HEK293 (cell line): ENCODE data around the gene PDK2.

Experiments used
- CTCF ChIA-PET: fragments of 350-600 bp; formaldehyde crosslinking; extraction: SDS; loops from one replicate; lab custom pipeline; 2021; ENCODE audit warnings: antibody characterized with exemption; lab: Yijun Ruan, JAX
- POLR2A ChIA-PET: fragments of 300-600 bp; formaldehyde crosslinking; extraction: SDS; loops from one replicate; lab custom pipeline; 2020; ENCODE audit warnings: antibody characterized with exemption, inconsistent platforms; lab: Yijun Ruan, JAX
- H3K27ac ChIP-seq: fragments of 200-500 bp; sonication (Bioruptor generic); 2 replicates; pipeline ENCODE4 v1.5.1; 2014; ENCODE audit warnings: low read depth, low read length, control low read depth, inconsistent platforms; ENCODE audit errors: extremely low read depth
- H3K36me3 ChIP-seq, 2 experiments: fragments of 200-500 bp in 1 of 2; sonication (Bioruptor generic) in 1 of 2; 1 replicate in 1 of 2; 2 replicates in 1 of 2; pipeline ENCODE4 v1.5.1; 2014 to 2017; ENCODE audit warnings: inconsistent platforms in 2 of 2, low read length in 2 of 2; ENCODE audit not compliant: control insufficient read depth in 2 of 2, insufficient read depth in 1 of 2
- H3K4me1 ChIP-seq: fragments of 200-500 bp; sonication (Bioruptor generic); 2 replicates; pipeline ENCODE4 v1.5.1; 2014; ENCODE audit warnings: mild to moderate bottlenecking, low read length, inconsistent platforms; ENCODE audit not compliant: control insufficient read depth, insufficient read depth
- H3K4me3 ChIP-seq: 2 replicates; pipeline ENCODE4 v1.5.1; 2011; ENCODE audit warnings: low read depth, mild to moderate bottlenecking, control low read depth, low read length, moderate library complexity
- H3K9me3 ChIP-seq: fragments of 200-500 bp; sonication (Bioruptor generic); 2 replicates; pipeline ENCODE4 v1.5.1; 2014; ENCODE audit warnings: low read depth, low read length, inconsistent platforms; ENCODE audit not compliant: control insufficient read depth, insufficient read depth
- ATF2 ChIP-seq: fragments of 450-650 bp; formaldehyde crosslinking; IDR thresholded peaks from 2 replicates; pipeline ENCODE4 v1.5.1; 2016; ENCODE audit warnings: missing biosample characterization, missing genetic modification characterization, low read depth
- GLIS2 ChIP-seq: fragments of 450-650 bp; formaldehyde crosslinking; IDR thresholded peaks from 2 replicates; pipeline ENCODE4 v1.5.1; 2016; ENCODE audit warnings: missing biosample characterization, missing genetic modification characterization
- PATZ1 ChIP-seq: fragments of 450-650 bp; formaldehyde crosslinking; IDR thresholded peaks from 2 replicates; pipeline ENCODE4 v1.5.1; 2016; ENCODE audit warnings: missing biosample characterization, missing genetic modification characterization
- ZBTB10 ChIP-seq: fragments of 450-650 bp; formaldehyde crosslinking; IDR thresholded peaks from 2 replicates; pipeline ENCODE4 v1.5.1; 2016; ENCODE audit warnings: missing biosample characterization, missing genetic modification characterization
- ZBTB20 ChIP-seq: fragments of 450-650 bp; formaldehyde crosslinking; IDR thresholded peaks from 2 replicates; pipeline ENCODE4 v1.5.1; 2016; ENCODE audit warnings: missing biosample characterization, missing genetic modification characterization
- ZBTB7A ChIP-seq: fragments of 450-650 bp; formaldehyde crosslinking; IDR thresholded peaks from 2 replicates; pipeline ENCODE4 v1.5.1; 2016; ENCODE audit warnings: low read depth, missing biosample characterization, missing genetic modification characterization
- ZBTB8A ChIP-seq: fragments of 450-650 bp; formaldehyde crosslinking; IDR thresholded peaks from 2 replicates; pipeline ENCODE4 v1.5.1; 2016; ENCODE audit warnings: missing biosample characterization, missing genetic modification characterization
- ZNF148 ChIP-seq: fragments of 450-650 bp; formaldehyde crosslinking; IDR thresholded peaks from 2 replicates; pipeline ENCODE4 v1.5.0; 2017; ENCODE audit warnings: missing biosample characterization, missing genetic modification characterization, borderline replicate concordance
- ZNF248 ChIP-seq: fragments of 450-650 bp; formaldehyde crosslinking; IDR thresholded peaks from 2 replicates; pipeline ENCODE4 v1.5.1; 2017; ENCODE audit warnings: missing biosample characterization, missing genetic modification characterization
- ZNF26 ChIP-seq: fragments of 450-650 bp; formaldehyde crosslinking; IDR thresholded peaks from 2 replicates; pipeline ENCODE4 v1.5.1; 2016; ENCODE audit warnings: missing biosample characterization, missing genetic modification characterization
- ZNF335 ChIP-seq: fragments of 450-650 bp; formaldehyde crosslinking; conservative IDR thresholded peaks from 2 replicates; pipeline ENCODE4 v1.5.1; 2016; ENCODE audit warnings: missing biosample characterization, missing genetic modification characterization
- ZNF37A ChIP-seq: fragments of 450-650 bp; IDR thresholded peaks from 2 replicates; pipeline ENCODE4 v1.5.1; 2018; ENCODE audit warnings: missing biosample characterization, missing genetic modification characterization
- ZNF398 ChIP-seq: fragments of 450-650 bp; formaldehyde crosslinking; IDR thresholded peaks from 2 replicates; pipeline ENCODE4 v1.5.1; 2017; ENCODE audit warnings: missing biosample characterization, missing genetic modification characterization
- ZNF423 ChIP-seq: fragments of 450-650 bp; formaldehyde crosslinking; IDR thresholded peaks from 2 replicates; pipeline ENCODE4 v1.5.1; 2016; ENCODE audit warnings: missing biosample characterization, missing genetic modification characterization
- ZNF624 ChIP-seq: fragments of 450-650 bp; formaldehyde crosslinking; IDR thresholded peaks from 2 replicates; pipeline ENCODE4 v1.5.1; 2017; ENCODE audit warnings: missing biosample characterization, missing genetic modification characterization
- ZSCAN30 ChIP-seq: fragments of 450-650 bp; IDR thresholded peaks from 2 replicates; pipeline ENCODE4 v1.5.1; 2018; ENCODE audit warnings: missing biosample characterization, mild to moderate bottlenecking, missing genetic modification characterization, moderate library complexity
- ZXDB ChIP-seq: fragments of 450-650 bp; formaldehyde crosslinking; IDR thresholded peaks from 2 replicates; pipeline ENCODE4 v1.5.1; 2016; ENCODE audit warnings: missing biosample characterization, missing genetic modification characterization

PDK2 gene

GRCh38 chr17:50150354-50151040, 55.3 kb downstream of the PDK2 start, which contains the start of gene PPP1R9B:
PPP1R9B (minus strand) TSS chr17:50150677; CDS start chr17:50150513, 164 bp downstream.
- no peak for TF ChIP-seq ZNF398
- no peak for TF ChIP-seq ATF2 (tag by site-specific recombination)
- no peak for TF ChIP-seq ZNF37A (tag by site-specific recombination)
- TF ChIP-seq ZBTB8A (tag by site-specific recombination) = peak; percentile 77
- TF ChIP-seq ZXDB (tag by site-specific recombination) = peak; percentile 17
- peak; percentile 43 for TF ChIP-seq PATZ1 (tag by site-specific recombination)
- peak; percentile 39 for TF ChIP-seq ZNF335 (tag by site-specific recombination)
- TF ChIP-seq ZBTB7A (tag by site-specific recombination) = peak; percentile 77
- TF ChIP-seq GLIS2 (tag by site-specific recombination) = peak; percentile 78
- peak; percentile 83 for TF ChIP-seq ZBTB10
- TF ChIP-seq ZNF423 = peak; percentile 64
- 0 out of 2 replicates have a peak, but pooled peaks have one; percentile 21 for TF ChIP-seq ZBTB20 (tag by site-specific recombination)
- no peak for TF ChIP-seq ZNF624
- H3K27ac ChIP-seq = peak within 1 kb of the TSS; percentile 93

GRCh38 chr17:50151041-50151936, 56.1 kb downstream of the PDK2 start:
- POLR2A ChIA-PET = interaction anchor here (0.5 to 3.0 kb wide), 21 partner anchors 10 to 586 kb away, joined by 3 to 30 read pairs (median 3); partner anchors contain the start of genes FAM117A, ITGA3, PDK2 and SAMD14
- Histone ChIP-seq H3K27ac (peak overlapping the region; percentile 93), H3K36me3 (peaks cover 0 to 15% of the 10 kb centered on the region in 2 experiments; a peak in 1 of 3 replicates), H3K4me3 (peak overlapping the region; percentile 77), H3K4me1 (peaks cover 15% of the 10 kb centered on the region), H3K9me3 (no peaks in the 10 kb centered on the region)
- CTCF ChIA-PET = interaction anchor here (0.6 to 7.4 kb wide), 23 partner anchors 10 to 578 kb away, joined by 3 to 105 read pairs (median 4); partner anchors contain the start of gene PDK2
- TF ChIP-seq ZNF26 (tag by site-specific recombination) (no peak), ZSCAN30 (peak; percentile 51; the same call in 1 of the 2 replicates), ZNF148 (tag by site-specific recombination) (no peak), ZNF248 (tag by site-specific recombination) (no peak)

More at GRCh38 chr17:50150354-50151040, 55.3 kb downstream of the PDK2 start, which contains the start of gene PPP1R9B:
- Histone ChIP-seq H3K9me3 (no peaks in the 10 kb centered on the region), H3K36me3 (peaks cover 3 to 23% of the 10 kb centered on the region in 2 experiments; a peak in 2 of 3 replicates), H3K4me1 (peaks cover 15% of the 10 kb centered on the region), H3K4me3 (peak within 1 kb of the TSS; percentile 77)
- ChIA-PET CTCF (interaction anchor here (0.6 to 7.4 kb wide), 7 partner anchors 10 to 161 kb away, joined by 3 to 105 read pairs (median 4); partner anchors contain the start of gene PDK2), POLR2A (interaction anchor here (0.6 to 3.0 kb wide), 8 partner anchors 11 to 95 kb away, joined by 3 to 17 read pairs (median 3); no protein-coding TSS in a partner anchor)
